ENCODE data around the gene DLG2.

Gene DLG2

DNA sequence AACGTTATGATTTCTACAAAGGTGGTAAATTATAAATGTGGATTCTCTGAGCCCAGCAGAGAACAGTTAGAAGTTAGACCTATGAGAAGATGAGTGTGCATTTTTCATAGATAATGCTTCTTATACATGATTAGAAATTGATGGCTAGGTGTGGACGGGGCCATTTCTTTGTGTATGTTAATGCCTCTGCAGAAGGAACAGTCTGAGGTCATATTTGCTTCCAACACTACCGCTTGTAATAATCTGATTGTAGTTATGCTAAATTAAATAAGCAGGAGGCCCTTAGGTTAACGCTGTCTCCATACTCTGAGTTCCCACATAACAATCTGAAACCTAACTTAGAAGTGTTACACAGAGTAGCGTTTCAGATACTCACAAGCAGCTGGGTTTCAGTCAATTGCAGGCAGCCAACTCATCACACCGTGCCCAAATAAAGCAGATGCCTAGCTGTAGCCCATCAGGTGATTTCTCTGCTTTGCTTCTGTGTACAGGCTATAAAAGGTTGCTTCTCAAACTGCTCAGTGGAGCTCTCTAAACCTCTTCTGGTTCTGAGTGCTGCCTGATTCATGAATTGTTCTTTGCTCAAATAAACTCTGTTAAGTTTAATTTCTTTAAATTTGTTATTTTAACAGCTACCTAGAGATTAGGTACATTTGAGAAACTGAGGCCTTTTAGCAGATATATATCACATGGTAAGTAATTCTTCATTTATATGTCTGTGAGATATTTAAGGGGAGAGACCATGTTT is 1702.2 kb downstream of the DLG2 start:
- TF ChIP-seq, protein P1, sequence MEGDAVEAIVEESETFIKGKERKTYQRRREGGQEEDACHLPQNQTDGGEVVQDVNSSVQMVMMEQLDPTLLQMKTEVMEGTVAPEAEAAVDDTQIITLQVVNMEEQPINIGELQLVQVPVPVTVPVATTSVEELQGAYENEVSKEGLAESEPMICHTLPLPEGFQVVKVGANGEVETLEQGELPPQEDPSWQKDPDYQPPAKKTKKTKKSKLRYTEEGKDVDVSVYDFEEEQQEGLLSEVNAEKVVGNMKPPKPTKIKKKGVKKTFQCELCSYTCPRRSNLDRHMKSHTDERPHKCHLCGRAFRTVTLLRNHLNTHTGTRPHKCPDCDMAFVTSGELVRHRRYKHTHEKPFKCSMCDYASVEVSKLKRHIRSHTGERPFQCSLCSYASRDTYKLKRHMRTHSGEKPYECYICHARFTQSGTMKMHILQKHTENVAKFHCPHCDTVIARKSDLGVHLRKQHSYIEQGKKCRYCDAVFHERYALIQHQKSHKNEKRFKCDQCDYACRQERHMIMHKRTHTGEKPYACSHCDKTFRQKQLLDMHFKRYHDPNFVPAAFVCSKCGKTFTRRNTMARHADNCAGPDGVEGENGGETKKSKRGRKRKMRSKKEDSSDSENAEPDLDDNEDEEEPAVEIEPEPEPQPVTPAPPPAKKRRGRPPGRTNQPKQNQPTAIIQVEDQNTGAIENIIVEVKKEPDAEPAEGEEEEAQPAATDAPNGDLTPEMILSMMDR (IDR thresholded peaks at IDR 0.05): no peak

DNA sequence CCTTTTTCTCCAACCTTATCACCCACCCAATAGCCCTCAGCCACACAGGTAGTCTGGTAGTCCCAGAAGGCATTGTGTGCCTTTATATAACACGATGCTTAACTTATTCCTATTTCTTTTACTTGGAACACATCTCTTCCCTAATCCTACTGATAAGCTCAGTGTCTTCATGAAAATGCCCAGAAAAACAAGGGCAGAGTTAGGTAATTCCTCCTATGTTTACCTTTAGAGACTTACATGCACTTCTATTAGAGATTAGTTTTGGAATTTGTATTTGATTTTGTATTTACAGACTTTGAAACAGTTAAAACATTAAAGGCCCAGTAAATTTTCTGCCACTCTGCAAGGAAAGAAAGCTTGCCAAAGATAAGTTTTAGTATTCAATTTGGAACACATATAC is 1703.2 kb downstream of the DLG2 start:
- TF ChIP-seq, protein P1 (IDR thresholded peaks at IDR 0.05): no peak

DNA sequence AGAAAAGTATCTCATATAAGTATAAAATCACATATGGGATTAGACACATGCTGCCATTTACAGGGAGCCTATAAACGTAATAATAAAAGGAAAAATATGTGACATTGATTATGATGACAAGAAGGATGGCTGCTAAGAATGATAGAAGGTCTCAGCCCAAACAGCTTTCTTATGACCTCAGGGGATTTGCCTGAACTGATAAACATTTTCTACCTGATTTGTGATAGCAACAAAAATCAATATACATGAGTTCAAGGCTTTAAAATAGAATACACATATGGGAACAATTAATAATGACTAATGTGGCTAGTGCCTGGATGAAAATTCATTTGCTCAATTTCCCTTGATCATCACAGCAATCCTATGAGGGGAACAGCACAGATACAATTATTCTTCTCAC is 1704.2 kb downstream of the DLG2 start:
- TF ChIP-seq, protein P1 (IDR thresholded peaks at IDR 0.05): no peak

DNA sequence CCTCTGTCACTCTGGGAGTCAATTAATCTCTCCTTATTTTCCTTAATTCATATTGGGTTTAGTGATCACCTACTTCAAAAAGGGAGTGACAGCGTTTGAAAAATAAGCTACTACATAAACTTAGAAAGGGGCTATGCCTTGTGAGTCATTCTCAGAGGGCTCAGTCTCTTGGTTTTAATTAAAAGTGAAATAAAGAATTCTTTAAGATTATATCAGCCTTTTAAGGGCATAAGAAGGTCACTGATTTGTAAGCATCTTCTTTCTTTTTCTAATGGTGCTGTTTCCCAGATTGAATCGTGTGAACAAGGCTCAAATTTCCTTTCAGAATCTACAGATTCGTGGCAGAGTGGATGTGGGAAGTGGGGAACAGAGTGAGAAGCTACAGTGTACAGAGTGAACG is 1704.8 kb downstream of the DLG2 start:
- TF ChIP-seq, protein P1 (IDR thresholded peaks at IDR 0.05): no peak

DNA sequence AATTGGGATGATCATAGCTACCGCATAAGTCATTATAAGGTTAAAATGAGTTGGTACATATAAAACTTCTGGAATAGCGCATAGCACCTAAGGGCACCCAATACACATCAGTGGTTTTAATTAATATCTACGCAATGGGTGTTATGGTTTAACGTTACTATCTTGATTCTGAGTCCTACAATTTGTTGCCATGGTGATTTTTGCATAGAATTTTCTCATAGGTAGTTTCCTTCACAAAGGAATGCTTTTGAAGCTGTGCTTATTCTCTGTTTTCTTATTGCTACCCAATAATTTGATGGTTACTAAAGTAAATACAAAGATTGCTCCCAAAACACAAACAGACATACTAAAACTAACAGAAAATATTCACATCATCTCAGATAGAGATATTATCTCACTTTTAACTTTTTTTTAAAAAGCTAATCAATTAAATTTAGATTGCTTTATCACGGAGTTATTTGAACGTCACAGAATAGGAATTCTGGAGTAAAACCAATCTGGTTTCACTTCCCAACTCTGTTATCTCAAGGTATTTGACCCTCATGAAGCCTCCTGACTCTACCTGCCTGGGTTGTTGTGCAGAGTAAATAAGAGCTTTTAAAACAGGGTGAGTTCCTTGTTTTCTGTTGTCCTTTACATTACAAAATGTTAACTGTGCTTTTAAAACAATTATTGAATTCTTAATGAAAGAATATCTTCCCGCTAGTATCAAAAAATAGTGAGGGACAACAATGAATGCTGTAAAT is 1705.5 kb downstream of the DLG2 start:
- TF ChIP-seq, protein P1 (IDR thresholded peaks at IDR 0.05): no peak

DNA sequence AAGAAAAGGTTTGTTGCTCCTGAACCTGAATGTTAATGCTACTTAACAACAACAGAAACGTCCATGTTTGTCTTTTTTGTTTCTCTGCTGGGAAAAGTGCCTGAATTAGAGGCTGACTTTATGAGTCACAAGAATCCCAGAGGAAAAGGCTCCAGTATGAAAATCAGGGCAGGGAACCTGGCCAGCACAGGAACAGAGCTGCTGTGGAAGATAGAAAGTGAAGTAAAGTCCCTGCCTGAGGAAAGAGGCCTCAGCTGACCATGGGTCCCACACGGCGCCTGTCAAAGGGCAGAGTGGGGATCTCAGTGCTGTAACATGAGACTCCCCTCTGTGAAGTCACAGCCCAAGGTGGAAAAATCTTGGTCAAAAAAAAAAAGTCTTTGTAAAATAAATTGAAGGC is 1708.7 kb downstream of the DLG2 start:
- TF ChIP-seq, protein P1 (IDR thresholded peaks at IDR 0.05): no peak

DNA sequence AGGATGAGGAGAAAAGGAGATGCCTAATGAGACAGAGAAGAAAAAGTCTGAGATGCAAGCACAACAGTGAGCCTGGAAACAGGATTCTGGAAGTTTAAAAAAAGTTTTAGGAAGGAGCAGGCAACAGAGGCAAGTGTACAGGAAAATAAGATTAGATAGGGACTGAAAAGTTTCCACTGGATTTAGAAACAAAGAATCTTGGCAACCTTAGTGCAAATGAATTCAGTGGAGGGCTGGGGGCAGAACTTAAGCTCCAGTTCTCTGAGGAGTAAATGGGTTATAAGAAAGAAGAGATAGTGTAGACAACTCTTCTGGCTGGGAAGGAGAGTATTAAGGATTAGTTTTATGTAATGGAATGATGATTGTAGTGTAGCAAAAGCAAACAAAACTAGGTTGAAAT is 1712.1 kb downstream of the DLG2 start:
- TF ChIP-seq, protein P1 (IDR thresholded peaks at IDR 0.05): no peak

Measured in LNCAP (cell line).